DOHH2 (cell line): ENCODE measurements around the gene ZFYVE9.

Source experiments
- H3F3A ChIP-seq: fragments of 200-600 bp; sonication (generic), shearing (Covaris generic); 2 replicates; pipeline ENCODE4 v1.6.0; 2016; ENCODE audit warnings: antibody characterized with exemption, mild to moderate bottlenecking; ENCODE audit not compliant: control insufficient read depth, insufficient read depth
- H3K27ac ChIP-seq: fragments of 200-600 bp; sonication (generic); 2 replicates; pipeline ENCODE4 v1.5.1; 2014; ENCODE audit warnings: low read depth, mild to moderate bottlenecking, low read length, moderate library complexity
- H3K27me3 ChIP-seq: fragments of 200-600 bp; sonication (generic); 2 replicates; pipeline ENCODE4 v1.6.1; 2014; ENCODE audit warnings: mild to moderate bottlenecking, low read length, mixed read lengths; ENCODE audit not compliant: control insufficient read depth
- H3K36me3 ChIP-seq: fragments of 200-600 bp; sonication (generic); 2 replicates; pipeline ENCODE4 v1.6.1; 2014; ENCODE audit warnings: mild to moderate bottlenecking, low read length, moderate library complexity, mixed read lengths; ENCODE audit not compliant: control insufficient read depth
- H3K4me1 ChIP-seq: fragments of 200-600 bp; sonication (generic); 2 replicates; pipeline ENCODE4 v1.6.1; 2014; ENCODE audit warnings: mild to moderate bottlenecking, low read length, mixed read lengths; ENCODE audit not compliant: control insufficient read depth
- H3K4me2 ChIP-seq: fragments of 200-600 bp; sonication (generic); 2 replicates; pipeline ENCODE4 v1.6.0; 2014; ENCODE audit warnings: mild to moderate bottlenecking, low read length, moderate library complexity
- H3K4me3 ChIP-seq: fragments of 200-600 bp; sonication (generic); 2 replicates; pipeline ENCODE4 v1.5.1; 2014; ENCODE audit warnings: mild to moderate bottlenecking, low read length, mixed read lengths
- H3K79me2 ChIP-seq: fragments of 200-600 bp; sonication (generic); 2 replicates; pipeline ENCODE4 v1.6.1; 2014; ENCODE audit warnings: mild to moderate bottlenecking, low read length, mixed read lengths; ENCODE audit not compliant: control insufficient read depth
- H3K9me2 ChIP-seq: fragments of 200-600 bp; sonication (generic); replicated peaks from 2 replicates; pipeline ENCODE4 v1.6.1; 2014; ENCODE audit warnings: mild to moderate bottlenecking, low read length, mixed read lengths; ENCODE audit not compliant: control insufficient read depth
- H3K9me3 ChIP-seq: fragments of 200-600 bp; sonication (generic); 2 replicates; pipeline ENCODE4 v1.6.1; 2014; ENCODE audit warnings: antibody characterized with exemption, low read length, mixed read lengths; ENCODE audit not compliant: control insufficient read depth, insufficient read depth
- H4K20me1 ChIP-seq: fragments of 200-600 bp; sonication (generic); 2 replicates; pipeline ENCODE4 v1.6.0; 2014; ENCODE audit warnings: low read depth, mild to moderate bottlenecking, antibody characterized with exemption, low read length, moderate library complexity; ENCODE audit not compliant: control insufficient read depth, insufficient read depth
- CTCF ChIP-seq: fragments of 200-600 bp; sonication (generic); IDR thresholded peaks from one replicate; pipeline ENCODE4 v1.5.1; 2014; ENCODE audit warnings: antibody characterized with exemption, mild to moderate bottlenecking, low read depth, low read length; ENCODE audit not compliant: poor library complexity, severe bottlenecking
- EZH2phosphoT487 ChIP-seq: fragments of 200-600 bp; sonication (generic); IDR thresholded peaks from 2 replicates; pipeline ENCODE4 v1.6.1; 2017; ENCODE audit warnings: borderline replicate concordance, mild to moderate bottlenecking, antibody characterized with exemption, low read length, moderate library complexity, mixed read lengths

ZFYVE9 gene

DNA sequence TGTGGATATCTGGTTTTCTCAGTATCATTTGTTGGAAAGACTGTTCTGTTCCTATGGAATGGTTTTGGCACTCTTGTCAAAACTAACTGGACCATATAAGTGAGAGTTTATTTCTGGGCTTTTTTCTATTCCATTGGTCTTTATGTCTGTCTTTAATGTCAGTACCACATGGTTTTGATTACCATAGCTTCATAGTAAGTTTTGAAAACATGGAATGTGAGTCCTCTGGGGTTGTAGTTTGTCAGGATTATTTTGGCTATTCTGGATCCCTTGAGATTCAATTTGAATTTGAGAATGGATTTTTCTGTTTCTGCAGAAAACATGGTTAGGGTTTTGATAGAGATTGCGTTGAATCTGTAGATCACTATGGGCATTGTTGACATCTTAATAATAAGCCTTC, 107.9 kb downstream of the ZFYVE9 start:
- Histone ChIP-seq H3K36me3 (no peaks in the 10 kb centered on the region), H3K27ac (no peak overlapping the region), H3K4me2 (no peak overlapping the region), H3K27me3 (0 out of 2 replicates have a peak, but pooled peaks cover 5% of the 10 kb centered on the region), H3K79me2 (no peaks in the 10 kb centered on the region), H3K9me3 (no peaks in the 10 kb centered on the region), H3F3A (no peaks in the 10 kb centered on the region), H3K9me2 (no peaks in the 10 kb centered on the region), H3K4me1 (no peaks in the 10 kb centered on the region), H3K4me3 (no peak overlapping the region), H4K20me1 (no peaks in the 10 kb centered on the region)
- TF ChIP-seq CTCF = no peak
- TF ChIP-seq EZH2phosphoT487 = no peak

- H4K20me1 ChIP-seq = no peaks in the 10 kb centered on the region
- TF ChIP-seq EZH2phosphoT487 (no peak), CTCF (no peak)
- H3K79me2 ChIP-seq = no peaks in the 10 kb centered on the region
- no peak overlapping the region for H3K4me2 ChIP-seq
- 0 out of 2 replicates have a peak, but pooled peaks cover 5% of the 10 kb centered on the region for H3K27me3 ChIP-seq
- no peaks in the 10 kb centered on the region for H3K9me2 ChIP-seq
- no peaks in the 10 kb centered on the region for H3K36me3 ChIP-seq
- no peak overlapping the region for H3K4me3 ChIP-seq
- no peak overlapping the region for H3K27ac ChIP-seq
- no peaks in the 10 kb centered on the region for H3F3A ChIP-seq
- no peaks in the 10 kb centered on the region for H3K9me3 ChIP-seq
- H3K4me1 ChIP-seq = no peaks in the 10 kb centered on the region
These were observed 111.5 kb downstream of the ZFYVE9 start for GRCh38 chr1:52253421-52253820.

GRCh38 chr1:52259886-52260285, 118.0 kb downstream of the ZFYVE9 start:
- H3K27me3 ChIP-seq = no peaks in the 10 kb centered on the region
- H3F3A ChIP-seq = no peaks in the 10 kb centered on the region
- H3K4me2 ChIP-seq = no peak overlapping the region
- H3K36me3 ChIP-seq = no peaks in the 10 kb centered on the region
- H3K27ac ChIP-seq = no peak overlapping the region
- H3K9me2 ChIP-seq = no peaks in the 10 kb centered on the region
- no peaks in the 10 kb centered on the region for H3K9me3 ChIP-seq
- H3K79me2 ChIP-seq = no peaks in the 10 kb centered on the region
- no peaks in the 10 kb centered on the region for H4K20me1 ChIP-seq
- no peak for TF ChIP-seq EZH2phosphoT487
- TF ChIP-seq CTCF = no peak
- no peaks in the 10 kb centered on the region for H3K4me1 ChIP-seq
- H3K4me3 ChIP-seq = no peak overlapping the region
